OCI-M2 (cell line): ENCODE data around the gene BTBD6.
"Not testable (repeated sequence)": the region's sequence is repeated elsewhere in the genome, so short reads cannot be mapped to it uniquely, and the experiment has no call there.

Source experiments
- DNase-seq: peaks from one replicate; lab custom pipeline; 2025; ENCODE audit not compliant: unreplicated experiment; lab: John Stamatoyannopoulos, UW

BTBD6 gene

DNA sequence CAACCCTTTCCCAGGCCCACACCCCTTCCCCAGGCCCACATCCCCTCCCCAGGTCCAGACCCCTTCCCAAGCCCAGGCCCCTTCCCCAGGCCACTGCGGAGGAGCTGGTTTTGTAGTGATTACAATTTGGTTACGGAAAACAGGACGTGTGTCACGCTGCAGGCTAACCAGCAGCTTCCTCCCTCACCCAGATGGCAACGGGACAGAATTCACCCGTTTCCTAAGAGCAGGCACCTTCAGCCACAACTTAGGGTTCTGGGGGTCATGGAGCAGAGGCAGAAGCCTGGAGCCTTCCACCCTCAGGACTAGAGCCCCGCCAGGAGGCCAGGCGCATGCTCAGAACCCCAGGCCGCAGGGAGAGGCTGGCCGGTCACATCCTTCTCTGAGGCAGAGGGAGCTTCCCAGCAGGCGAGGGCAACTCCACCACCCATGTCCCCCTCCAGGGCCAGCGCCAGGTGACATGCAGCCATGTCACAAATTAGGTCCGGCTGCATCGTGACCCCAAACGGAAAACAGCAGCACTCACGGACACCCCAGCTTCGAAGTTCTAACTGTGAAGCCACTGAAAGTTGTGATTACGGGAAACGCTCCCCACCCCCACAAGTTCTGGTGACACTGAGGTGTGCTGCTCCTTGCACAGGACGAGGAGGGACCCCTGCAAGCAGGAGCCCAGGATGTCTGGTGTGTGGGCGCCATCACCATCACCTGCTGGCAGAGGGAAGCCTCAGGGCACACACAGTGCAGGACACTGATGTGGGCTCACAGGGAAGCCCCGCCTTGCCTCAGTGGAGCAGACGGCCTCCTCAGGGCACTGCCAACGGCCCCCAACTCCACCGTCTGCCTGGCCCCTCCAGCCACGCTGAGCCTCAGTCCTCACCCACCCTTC lies 44.7 kb downstream of the BTBD6 start:
- no peak for DNase-seq

DNA sequence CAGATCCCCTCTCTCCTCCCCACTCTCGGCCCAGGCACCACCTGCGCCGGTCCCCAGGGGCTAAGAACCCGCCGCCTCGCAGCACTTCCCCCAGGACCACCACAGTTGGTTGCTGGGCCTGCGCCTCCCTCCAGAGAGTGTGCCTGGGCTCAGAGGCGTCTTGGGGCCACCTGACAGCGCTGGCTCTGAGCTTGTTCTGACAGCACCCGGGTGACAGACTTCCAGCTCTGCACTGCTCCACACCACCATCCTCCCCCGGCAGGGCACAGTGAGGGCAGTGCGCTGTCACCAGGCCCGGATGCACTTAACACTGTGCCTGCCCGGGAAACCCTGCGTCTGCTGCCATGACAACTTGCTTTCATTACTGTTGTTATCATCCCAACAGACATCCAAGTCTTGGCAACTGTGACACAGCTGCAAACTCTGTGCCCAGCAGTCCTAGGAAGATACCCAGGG lies 45.8 kb downstream of the BTBD6 start:
- no peak for DNase-seq

DNA sequence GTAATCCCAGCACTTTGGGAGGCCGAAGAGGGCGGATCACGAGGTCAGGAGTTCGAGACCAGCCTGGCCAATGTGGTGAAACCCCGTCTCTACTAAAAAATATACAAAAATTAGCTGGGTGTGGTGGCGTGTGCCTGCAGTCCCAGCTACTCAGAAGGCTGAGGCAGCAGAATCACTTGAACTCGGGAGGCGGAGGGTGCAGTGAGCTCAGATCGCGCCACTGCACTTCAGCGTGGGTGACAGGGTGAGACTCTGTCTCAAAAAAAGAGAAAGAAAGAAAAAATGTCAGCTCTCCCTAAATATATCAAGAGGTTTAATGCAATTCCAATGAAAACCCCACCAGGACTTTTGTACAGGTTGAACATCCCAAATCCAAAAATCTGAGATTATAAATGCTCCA lies 49.0 kb downstream of the BTBD6 start:
- not testable (repeated sequence) for DNase-seq

GRCh38 chr14:105299654-105300541 lies 51.6 kb downstream of the BTBD6 start:
- no peak for DNase-seq
